NB4 (cell line): ENCODE data around the gene MGAT5B.

Experiments used
- DNase-seq: peaks from one replicate; pipeline ENCODE4 v3.0.0; 2010; ENCODE audit warnings: low read depth
- H3K4me3 ChIP-seq: one replicate; pipeline ENCODE4 v1.5.1; 2011; ENCODE audit warnings: mild to moderate bottlenecking, low read depth, low read length, moderate library complexity
- MYC ChIP-seq: IDR thresholded peaks from 2 replicates; pipeline ENCODE4 v1.6.1; 2011; ENCODE audit warnings: low read depth, low read length
- POLR2A ChIP-seq: IDR thresholded peaks from 2 replicates; pipeline ENCODE4 v1.6.1; 2011; ENCODE audit warnings: mild to moderate bottlenecking; ENCODE audit not compliant: insufficient read length; ENCODE audit errors: extremely low read depth
- TF ChIP-seq, protein P1 (sequence below): IDR thresholded peaks from 2 replicates; pipeline ENCODE4 v1.6.1; 2011; ENCODE audit warnings: low read depth, low read length
- TF ChIP-seq, protein P2 (sequence below): IDR thresholded peaks from one replicate; pipeline ENCODE4 v1.5.1; 2012; ENCODE audit warnings: low read depth, low read length

The MGAT5B gene

DNA sequence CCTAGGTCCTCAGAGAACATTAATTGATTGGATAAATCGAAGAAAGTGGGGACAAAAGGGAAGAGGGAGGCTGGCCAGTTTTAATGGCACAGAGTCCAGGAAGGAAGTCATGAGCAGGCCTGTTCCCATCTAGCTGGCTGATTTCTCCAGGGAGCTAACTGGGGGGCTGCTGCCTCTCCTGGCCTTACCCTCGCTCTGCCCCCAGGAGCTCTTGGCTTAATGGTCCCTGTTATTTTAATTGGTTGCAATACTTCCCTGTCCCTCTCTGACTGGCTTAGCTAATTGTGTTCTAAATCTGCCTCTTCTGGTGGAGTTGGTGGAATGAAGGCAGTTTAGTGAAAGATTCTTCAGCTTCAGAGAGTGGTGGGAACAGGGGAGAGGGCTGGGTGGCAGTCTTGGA is 61.4 kb downstream of the MGAT5B start:
- no peak overlapping the region for H3K4me3 ChIP-seq
- no peak for DNase-seq
- TF ChIP-seq, protein P1, sequence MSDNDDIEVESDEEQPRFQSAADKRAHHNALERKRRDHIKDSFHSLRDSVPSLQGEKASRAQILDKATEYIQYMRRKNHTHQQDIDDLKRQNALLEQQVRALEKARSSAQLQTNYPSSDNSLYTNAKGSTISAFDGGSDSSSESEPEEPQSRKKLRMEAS: no peak
- TF ChIP-seq MYC (no peak), POLR2A (no peak)
- TF ChIP-seq, protein P2, sequence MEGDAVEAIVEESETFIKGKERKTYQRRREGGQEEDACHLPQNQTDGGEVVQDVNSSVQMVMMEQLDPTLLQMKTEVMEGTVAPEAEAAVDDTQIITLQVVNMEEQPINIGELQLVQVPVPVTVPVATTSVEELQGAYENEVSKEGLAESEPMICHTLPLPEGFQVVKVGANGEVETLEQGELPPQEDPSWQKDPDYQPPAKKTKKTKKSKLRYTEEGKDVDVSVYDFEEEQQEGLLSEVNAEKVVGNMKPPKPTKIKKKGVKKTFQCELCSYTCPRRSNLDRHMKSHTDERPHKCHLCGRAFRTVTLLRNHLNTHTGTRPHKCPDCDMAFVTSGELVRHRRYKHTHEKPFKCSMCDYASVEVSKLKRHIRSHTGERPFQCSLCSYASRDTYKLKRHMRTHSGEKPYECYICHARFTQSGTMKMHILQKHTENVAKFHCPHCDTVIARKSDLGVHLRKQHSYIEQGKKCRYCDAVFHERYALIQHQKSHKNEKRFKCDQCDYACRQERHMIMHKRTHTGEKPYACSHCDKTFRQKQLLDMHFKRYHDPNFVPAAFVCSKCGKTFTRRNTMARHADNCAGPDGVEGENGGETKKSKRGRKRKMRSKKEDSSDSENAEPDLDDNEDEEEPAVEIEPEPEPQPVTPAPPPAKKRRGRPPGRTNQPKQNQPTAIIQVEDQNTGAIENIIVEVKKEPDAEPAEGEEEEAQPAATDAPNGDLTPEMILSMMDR: no peak

DNA sequence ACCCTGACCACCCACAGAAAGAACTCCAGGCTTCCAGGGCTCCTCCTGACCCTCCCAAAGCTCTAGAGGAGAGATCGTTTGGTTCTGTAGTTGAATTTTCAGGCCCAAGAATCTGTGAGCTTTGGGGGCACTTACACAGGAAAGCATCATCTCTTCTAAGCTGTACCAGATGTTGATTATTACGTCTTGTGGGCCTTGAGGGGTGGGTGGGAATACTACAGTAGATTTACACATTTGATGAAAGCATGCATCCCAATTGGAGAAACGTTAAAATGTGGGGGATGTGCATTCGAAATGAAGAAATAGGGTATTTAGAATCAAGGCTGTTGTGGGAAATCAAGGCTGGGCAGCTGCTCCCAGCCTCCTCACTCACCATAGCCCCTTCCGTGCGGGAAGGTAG is 61.9 kb downstream of the MGAT5B start:
- no peak overlapping the region for H3K4me3 ChIP-seq
- TF ChIP-seq MYC (no peak), POLR2A (no peak)
- TF ChIP-seq, protein P1: no peak
- TF ChIP-seq, protein P2: no peak
- DNase-seq: no peak

DNA sequence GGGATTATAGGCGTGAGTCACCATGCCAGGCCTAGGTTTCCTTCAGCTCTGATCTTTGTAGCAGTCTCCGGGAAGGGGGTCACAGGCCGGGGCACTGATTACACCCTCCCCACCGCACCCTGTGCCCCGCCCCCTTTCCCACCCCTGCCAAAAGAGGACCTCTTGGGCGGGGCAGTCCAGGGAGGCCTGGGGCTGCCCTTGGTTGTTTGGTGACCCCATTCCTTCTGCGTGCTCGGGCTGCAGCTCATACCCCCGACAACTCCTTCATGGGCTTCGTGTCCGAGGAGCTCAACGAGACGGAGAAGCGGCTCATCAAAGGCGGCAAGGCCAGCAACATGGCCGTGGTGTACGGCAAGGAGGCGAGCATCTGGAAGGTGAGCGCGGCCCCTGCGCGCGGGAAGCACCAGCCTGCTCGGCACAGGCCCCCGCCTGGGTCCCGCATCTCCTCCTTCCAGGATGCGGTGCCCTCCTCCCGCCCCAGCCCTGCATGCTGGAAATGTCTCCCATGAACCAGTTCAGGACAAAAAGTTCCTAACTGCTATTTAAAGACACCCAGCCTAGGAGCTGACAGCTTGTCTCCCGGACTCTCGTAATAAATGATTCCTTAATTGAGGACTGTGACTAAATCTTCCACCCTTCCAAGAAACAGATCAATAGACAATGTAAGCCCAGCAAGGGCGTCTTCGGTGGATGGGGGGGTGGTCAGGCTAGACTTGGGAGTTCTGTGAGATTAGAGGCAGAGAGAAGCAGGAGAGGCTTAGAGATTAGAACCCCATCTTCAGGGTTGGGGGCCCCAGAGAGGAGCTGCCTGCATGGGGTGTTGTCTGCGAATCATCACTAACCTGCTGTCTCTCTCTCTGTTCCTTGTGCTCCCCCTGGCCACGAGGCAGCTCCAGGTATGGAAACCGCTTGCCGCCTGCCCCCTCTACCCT is 64.5 kb downstream of the MGAT5B start:
- H3K4me3 ChIP-seq: no peak overlapping the region
- no peak for DNase-seq
- no peak for TF ChIP-seq POLR2A
- TF ChIP-seq MYC: no peak
- TF ChIP-seq, protein P1: no peak
- TF ChIP-seq, protein P2: no peak

DNA sequence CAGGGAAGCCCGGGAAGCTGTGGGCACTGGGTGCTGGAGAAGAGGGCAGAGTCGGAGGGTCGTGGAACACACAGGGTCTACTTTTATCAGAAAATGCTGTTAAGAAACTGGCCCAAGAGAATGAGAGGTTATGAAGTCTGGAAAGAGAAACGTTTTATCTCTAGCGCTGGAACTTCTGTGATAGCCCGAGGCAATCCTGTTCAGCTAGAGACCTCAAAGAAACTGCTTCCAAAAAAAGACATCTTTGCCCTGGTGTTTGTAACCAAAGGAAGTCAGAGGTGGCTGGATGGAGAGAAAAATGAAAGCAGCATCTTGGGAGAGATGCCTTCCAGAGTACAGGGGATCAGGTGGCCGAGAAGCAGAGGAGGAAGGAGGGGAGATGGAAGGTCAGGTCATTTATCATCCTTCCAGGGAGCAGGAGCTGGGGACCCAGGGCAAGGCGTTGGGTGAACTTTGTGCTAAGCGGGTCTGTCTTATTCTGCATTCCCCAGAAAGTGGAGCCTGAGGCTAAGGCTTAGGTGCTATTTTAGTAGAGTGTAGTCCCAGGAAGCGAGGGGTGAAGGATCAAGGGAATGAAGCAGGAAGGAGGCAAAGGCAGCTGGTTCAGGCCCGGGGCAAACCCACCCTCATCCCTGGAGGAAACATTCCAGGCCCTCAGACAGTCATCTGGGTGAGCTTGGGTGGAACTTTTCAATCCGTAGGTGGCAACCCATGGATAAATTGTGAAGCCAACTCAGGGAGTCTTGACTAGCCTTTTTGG is 66.5 kb downstream of the MGAT5B start:
- no peak overlapping the region for H3K4me3 ChIP-seq
- TF ChIP-seq, protein P1: no peak
- TF ChIP-seq, protein P2: no peak
- TF ChIP-seq MYC (no peak), POLR2A (no peak)
- no peak for DNase-seq

DNA sequence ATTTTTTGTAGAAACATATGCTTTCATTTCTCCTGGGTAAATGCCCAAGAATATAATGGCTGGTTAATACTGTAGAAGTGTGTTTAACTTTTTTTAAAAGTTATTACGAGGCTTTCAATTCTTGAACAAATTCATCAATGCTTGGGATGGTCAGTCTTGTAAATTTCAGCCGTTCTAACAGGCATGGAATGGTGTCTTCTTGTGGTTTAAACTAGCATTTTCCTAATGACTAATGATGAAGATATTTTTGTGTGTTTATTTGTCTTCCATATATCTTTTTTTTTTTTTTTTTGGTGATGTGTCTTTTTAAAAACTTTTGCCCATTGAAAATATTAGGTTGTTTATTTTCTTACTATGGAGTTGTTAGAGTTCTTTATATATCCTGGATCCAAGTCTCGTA is 67.1 kb downstream of the MGAT5B start:
- H3K4me3 ChIP-seq: no peak overlapping the region
- DNase-seq: no peak

More for the DNA sequence above, 67.1 kb downstream of the MGAT5B start:
- TF ChIP-seq, protein P1: no peak
- TF ChIP-seq POLR2A (no peak), MYC (no peak)
- TF ChIP-seq, protein P2: no peak
